ENCODE measurements around the gene GREM1. TPM values are rescaled to one million over a fixed set of nuclear protein-coding genes. Genes with fewer than 3 reads are reported as not detected.

The GREM1 gene
- total RNA-seq, 1 donor from 2014 or later: 0.44 TPM

GRCh38 chr15:32694222-32694983 lies 23.4 kb upstream of the GREM1 start:
- Mint-ChIP-seq H3K4me1 (ENCODE audit: unreplicated experiment) (peaks cover 8% of the 10 kb centered on the region), H3K4me3 (ENCODE audit: unreplicated experiment) (no peak overlapping the region), H3K36me3 (ENCODE audit: low read depth, unreplicated experiment) (no peaks in the 10 kb centered on the region), H3K27me3 (ENCODE audit: unreplicated experiment) (no peaks in the 10 kb centered on the region), H3K27ac (ENCODE audit: unreplicated experiment) (no peak overlapping the region), H3K9me3 (ENCODE audit: unreplicated experiment) (no peaks in the 10 kb centered on the region)
- TF ChIP-seq CTCF (IDR thresholded peaks at IDR 0.05; ENCODE audit: unreplicated experiment): no peak
- DNase-seq (ENCODE audit: low spot score): no peak

GRCh38 chr15:32698773-32699390 lies 18.9 kb upstream of the GREM1 start:
- Mint-ChIP-seq H3K4me3 (ENCODE audit: unreplicated experiment) (no peak overlapping the region), H3K9me3 (ENCODE audit: unreplicated experiment) (no peaks in the 10 kb centered on the region), H3K27me3 (ENCODE audit: unreplicated experiment) (no peaks in the 10 kb centered on the region), H3K27ac (ENCODE audit: unreplicated experiment) (no peak overlapping the region), H3K4me1 (ENCODE audit: unreplicated experiment) (peaks cover 8% of the 10 kb centered on the region), H3K36me3 (ENCODE audit: low read depth, unreplicated experiment) (no peaks in the 10 kb centered on the region)
- DNase-seq (ENCODE audit: low spot score): no peak
- no peak for TF ChIP-seq CTCF (IDR thresholded peaks at IDR 0.05; ENCODE audit: unreplicated experiment)

GRCh38 chr15:32700501-32701150 lies 17.2 kb upstream of the GREM1 start:
- no peak for TF ChIP-seq CTCF (IDR thresholded peaks at IDR 0.05; ENCODE audit: unreplicated experiment)
- DNase-seq (ENCODE audit: low spot score): no peak
- Mint-ChIP-seq H3K9me3 (ENCODE audit: unreplicated experiment) (no peaks in the 10 kb centered on the region), H3K27ac (ENCODE audit: unreplicated experiment) (no peak overlapping the region), H3K4me1 (ENCODE audit: unreplicated experiment) (peaks cover 8% of the 10 kb centered on the region), H3K36me3 (ENCODE audit: low read depth, unreplicated experiment) (no peaks in the 10 kb centered on the region), H3K27me3 (ENCODE audit: unreplicated experiment) (no peaks in the 10 kb centered on the region), H3K4me3 (ENCODE audit: unreplicated experiment) (no peak overlapping the region)

GRCh38 chr15:32701863-32702262 lies 15.9 kb upstream of the GREM1 start:
- no peaks in the 10 kb centered on the region for H3K36me3 Mint-ChIP-seq (ENCODE audit: low read depth, unreplicated experiment)
- H3K27ac Mint-ChIP-seq (ENCODE audit: unreplicated experiment): no peak overlapping the region
- H3K9me3 Mint-ChIP-seq (ENCODE audit: unreplicated experiment): no peaks in the 10 kb centered on the region
- peaks cover 8% of the 10 kb centered on the region for H3K4me1 Mint-ChIP-seq (ENCODE audit: unreplicated experiment)
- TF ChIP-seq CTCF (IDR thresholded peaks at IDR 0.05; ENCODE audit: unreplicated experiment): no peak
- H3K4me3 Mint-ChIP-seq (ENCODE audit: unreplicated experiment): no peak overlapping the region
- H3K27me3 Mint-ChIP-seq (ENCODE audit: unreplicated experiment): no peaks in the 10 kb centered on the region
- no peak for DNase-seq (ENCODE audit: low spot score)
